ENCODE results near the gene CCDC14. TPM values are rescaled to one million over a fixed set of nuclear protein-coding genes. Genes with fewer than 3 reads are reported as not detected.
"Not testable (repeated sequence)": the region's sequence is repeated elsewhere in the genome, so short reads cannot be mapped to it uniquely, and the experiment has no call there.

Gene CCDC14
- polyA plus RNA-seq, 5 donors: 163 to 312 (median 305) TPM

- DNase-seq: no peak
Observed at GRCh38 chr3:123919353-123919752, 41.7 kb downstream of the CCDC14 start.

- DNase-seq: no peak
Observed at GRCh38 chr3:123914829-123915228, 46.2 kb downstream of the CCDC14 start.

- no peak for DNase-seq
Observed at GRCh38 chr3:123909785-123910184, 51.2 kb downstream of the CCDC14 start.

- DNase-seq: no peak
Observed at GRCh38 chr3:123907720-123908119, 53.3 kb downstream of the CCDC14 start.

GRCh38 chr3:123899300-123899865 is 61.6 kb downstream of the CCDC14 start:
- no peak for DNase-seq

GRCh38 chr3:123893012-123893411 is 68.0 kb downstream of the CCDC14 start:
- DNase-seq: no peak

GRCh38 chr3:123892195-123892594 is 68.8 kb downstream of the CCDC14 start:
- DNase-seq: no peak

- DNase-seq: not testable (repeated sequence)
Observed at GRCh38 chr3:123890991-123891390, 70.0 kb downstream of the CCDC14 start.

- DNase-seq: not testable (repeated sequence)
Observed at GRCh38 chr3:123890162-123890561, 70.9 kb downstream of the CCDC14 start.

- no peak for DNase-seq
Observed at GRCh38 chr3:123884993-123885392, 76.0 kb downstream of the CCDC14 start.

- DNase-seq: peak; percentile 79 to 80
Observed at GRCh38 chr3:123884203-123884831, 76.7 kb downstream of the CCDC14 start, which contains the start of gene MYLK. TSS of gene MYLK (minus strand) at chr3:123884332. CDS start at chr3:123793841, 90,491 bp downstream.

GRCh38 chr3:123883701-123884202 is 77.3 kb downstream of the CCDC14 start:
- DNase-seq: peak; percentile 17 to 23

- no peak for DNase-seq
Observed at GRCh38 chr3:123883111-123883510, 77.9 kb downstream of the CCDC14 start.

- no peak for DNase-seq
Observed at GRCh38 chr3:123881771-123882170, 79.3 kb downstream of the CCDC14 start.

- DNase-seq: peak; percentile 13 to 22
Observed at GRCh38 chr3:123880998-123881561, 79.9 kb downstream of the CCDC14 start.

GRCh38 chr3:123878807-123879206 is 82.2 kb downstream of the CCDC14 start:
- no peak for DNase-seq

- no peak for DNase-seq
Observed at GRCh38 chr3:123877965-123878364, 83.1 kb downstream of the CCDC14 start.

GRCh38 chr3:123877466-123877865 is 83.6 kb downstream of the CCDC14 start:
- no peak for DNase-seq

- no peak for DNase-seq
Observed at GRCh38 chr3:123876858-123877257, 84.2 kb downstream of the CCDC14 start.

GRCh38 chr3:123872621-123873020 is 88.4 kb downstream of the CCDC14 start:
- DNase-seq: no peak

- DNase-seq: no peak
Observed at GRCh38 chr3:123871946-123872345, 89.1 kb downstream of the CCDC14 start.

GRCh38 chr3:123870033-123870432 is 91.0 kb downstream of the CCDC14 start:
- DNase-seq: no peak

- no peak for DNase-seq
Observed at GRCh38 chr3:123869165-123869564, 91.9 kb downstream of the CCDC14 start.

All from right lung (tissue), 5 donors.